ENCODE results near the gene AJUBA.

- no peak for TF ChIP-seq CTCF (IDR thresholded peaks at IDR 0.05)
- TF ChIP-seq POLR2A (IDR thresholded peaks at IDR 0.05), result no peak
- no peak for TF ChIP-seq POLR2AphosphoS5 (IDR thresholded peaks at IDR 0.05)
- TF ChIP-seq EP300 (IDR thresholded peaks at IDR 0.05), result no peak
These were observed 42.7 kb downstream of the AJUBA start for GRCh38 chr14:22939684-22940083.
